22Rv1 (cell line): ENCODE measurements around the gene TMEM87B.

Experiments
- CTCF ChIP-seq: fragments of 450-650 bp; IDR thresholded peaks from 2 replicates; pipeline ENCODE4 v1.5.1; 2017; ENCODE audit warnings: mild to moderate bottlenecking
- ZFX ChIP-seq: fragments of 450-650 bp; IDR thresholded peaks from 2 replicates; pipeline ENCODE4 v1.6.1; 2017; ENCODE audit warnings: antibody characterized with exemption, borderline replicate concordance

GRCh38 chr2:112074506-112074905, 19.4 kb downstream of the TMEM87B start:
- TF ChIP-seq ZFX (no peak), CTCF (no peak)
